HG02763 (cell line): ENCODE results near the gene NTRK3.

Source experiments
- ATAC-seq: cut with Tn5 transposase; IDR thresholded peaks from one replicate; pipeline ENCODE4 v1.9.1; 2021; ENCODE audit warnings: mild to moderate bottlenecking, moderate library complexity; ENCODE audit not compliant: unreplicated experiment

The NTRK3 gene

GRCh38 chr15:87949575-87950223, 306.8 kb downstream of the NTRK3 start:
- no peak for ATAC-seq

- ATAC-seq = no peak
Measured at GRCh38 chr15:87949151-87949574, 307.4 kb downstream of the NTRK3 start.

- ATAC-seq = no peak
Measured at GRCh38 chr15:87947560-87947959, 309.0 kb downstream of the NTRK3 start.

DNA sequence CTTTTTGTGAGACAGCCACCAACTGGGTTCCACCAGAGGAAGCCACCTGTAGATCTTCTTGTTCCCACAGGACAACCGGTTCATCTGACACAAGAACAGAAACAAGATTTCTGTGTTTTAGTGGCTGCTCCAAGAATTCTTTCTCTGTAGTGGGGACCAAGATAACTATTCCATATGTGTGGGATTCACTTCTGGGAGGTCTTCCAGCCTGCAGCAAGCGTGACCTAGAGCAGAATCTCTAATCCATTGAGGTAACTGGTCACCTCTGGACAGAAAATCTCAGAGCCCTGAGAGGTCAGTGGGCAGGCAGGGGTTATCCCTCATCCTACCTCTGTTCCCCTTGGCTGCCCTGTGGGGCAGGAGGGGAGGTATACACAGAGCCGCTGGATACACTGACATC, 311.3 kb downstream of the NTRK3 start:
- no peak for ATAC-seq

- no peak for ATAC-seq
Measured at GRCh38 chr15:87944691-87945090, 311.8 kb downstream of the NTRK3 start.

DNA sequence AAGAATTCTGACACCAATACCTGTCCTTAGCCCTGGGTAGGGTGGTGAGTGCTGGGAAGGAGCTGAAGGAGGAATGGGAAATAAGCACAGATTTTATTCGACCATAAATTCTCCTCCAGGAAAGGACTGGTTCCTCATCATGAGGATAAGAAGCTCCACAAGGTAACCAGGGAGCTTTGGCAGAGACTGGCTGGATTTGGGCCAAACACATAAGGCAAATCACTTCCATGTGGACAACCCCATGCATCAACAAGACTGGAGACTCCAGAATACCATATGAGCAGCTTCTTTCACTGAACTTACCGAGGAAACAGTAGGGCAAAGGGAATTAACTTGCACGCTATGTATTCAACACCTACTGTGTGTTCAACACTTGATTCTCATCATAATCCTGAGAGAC, 312.5 kb downstream of the NTRK3 start:
- ATAC-seq = no peak

DNA sequence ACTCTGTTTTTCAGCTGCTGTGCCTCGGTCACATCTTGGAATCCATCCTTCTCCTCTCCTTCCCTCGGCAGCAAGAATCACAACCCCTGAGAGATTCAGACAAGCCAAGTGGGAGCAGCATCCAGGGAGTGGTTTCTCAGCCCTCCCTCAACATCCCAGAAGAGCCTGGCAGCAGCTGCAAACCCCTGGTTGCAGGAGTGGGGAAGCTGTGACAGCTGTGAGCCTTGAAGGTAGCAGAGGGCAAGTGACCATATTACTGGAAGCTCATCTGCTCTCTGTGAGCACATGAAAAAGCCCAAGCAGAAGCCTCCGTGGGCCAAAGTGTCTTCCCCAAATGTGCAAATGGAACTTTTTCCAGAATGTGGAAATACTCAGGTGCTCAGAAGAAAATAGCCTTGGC, 312.9 kb downstream of the NTRK3 start:
- no peak for ATAC-seq

DNA sequence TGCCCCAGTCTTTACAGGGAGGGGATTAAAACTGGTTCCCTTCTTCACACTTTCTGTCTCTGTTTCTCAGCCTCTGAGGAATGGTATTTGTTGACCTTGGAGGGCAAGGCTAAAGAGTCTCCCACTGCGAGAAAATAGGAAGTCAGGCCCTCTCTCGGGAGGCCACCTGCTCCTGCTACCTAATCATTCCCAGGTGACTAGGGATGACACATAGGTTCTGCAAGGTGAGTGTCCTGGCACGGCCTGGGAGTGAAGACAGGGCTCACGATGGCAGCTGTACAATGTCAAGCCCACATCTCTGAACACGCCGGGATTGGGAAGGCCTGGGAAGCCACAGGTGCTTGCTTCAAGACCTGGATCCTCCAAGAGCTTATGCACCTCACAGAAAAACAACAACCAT, 314.2 kb downstream of the NTRK3 start:
- ATAC-seq = no peak

GRCh38 chr15:87941606-87942005, 314.9 kb downstream of the NTRK3 start:
- no peak for ATAC-seq

DNA sequence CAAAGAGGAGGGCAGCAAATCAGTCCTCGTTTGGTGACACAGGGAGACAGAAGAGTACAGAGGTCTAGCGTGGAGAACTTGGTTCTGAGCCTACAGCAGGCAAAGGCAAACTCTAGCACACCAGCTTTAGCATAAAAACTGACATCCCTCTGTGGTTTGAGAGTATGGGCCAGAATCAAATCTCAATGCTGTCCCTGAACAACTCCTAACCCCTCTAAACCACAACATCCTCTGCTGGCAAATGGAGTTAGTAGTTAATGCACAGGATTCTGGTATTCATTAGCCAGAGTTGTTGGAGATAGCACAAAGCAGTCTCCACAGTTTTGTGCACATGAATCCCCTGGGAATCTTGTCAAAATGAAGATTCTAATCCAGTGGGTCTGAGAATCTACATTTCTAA, 315.8 kb downstream of the NTRK3 start:
- no peak for ATAC-seq

- ATAC-seq = no peak
Measured at GRCh38 chr15:87939848-87940457, 316.6 kb downstream of the NTRK3 start.

- ATAC-seq = no peak
Measured at GRCh38 chr15:87938031-87938430, 318.5 kb downstream of the NTRK3 start.

DNA sequence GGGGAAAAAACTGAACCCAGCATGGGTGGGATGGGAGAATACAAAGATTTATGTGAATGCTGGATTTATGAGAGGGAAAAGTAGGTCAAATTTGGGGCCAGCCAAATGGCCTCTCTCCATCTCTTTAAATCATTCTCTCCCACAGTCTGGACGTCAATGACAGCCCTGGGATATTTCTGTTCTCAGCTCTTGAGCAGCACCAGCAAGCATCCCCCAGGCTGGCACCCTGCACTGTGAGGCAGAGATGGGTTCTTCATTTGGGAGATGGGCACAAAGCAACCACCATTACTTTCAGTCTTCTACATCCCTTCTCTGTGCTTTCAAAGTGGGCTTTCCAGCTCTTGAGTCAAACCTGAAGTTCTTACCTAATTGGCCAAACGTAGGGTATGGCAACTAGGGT, 321.0 kb downstream of the NTRK3 start:
- ATAC-seq = no peak

- ATAC-seq = no peak
Measured at GRCh38 chr15:87931584-87931983, 325.0 kb downstream of the NTRK3 start.

DNA sequence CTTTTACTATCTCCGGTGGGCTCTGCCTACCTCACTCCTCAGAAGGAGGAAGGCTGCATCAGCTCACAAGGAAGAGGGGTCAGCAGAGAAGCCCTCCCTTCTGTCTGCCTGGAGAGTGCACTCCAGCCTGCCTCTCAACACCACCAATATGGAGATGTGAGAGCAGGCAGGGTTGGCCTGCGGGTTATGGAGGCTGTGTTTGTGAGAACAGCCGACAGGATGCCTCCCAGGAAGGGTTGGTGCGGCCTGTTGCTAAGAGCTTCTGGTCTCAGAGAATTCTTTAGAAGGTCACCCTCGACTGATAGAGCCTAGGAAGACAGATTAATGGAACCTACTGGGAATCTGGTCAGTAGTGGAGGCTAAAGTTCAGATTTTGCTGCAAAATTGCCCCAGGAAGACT, 326.1 kb downstream of the NTRK3 start:
- ATAC-seq = no peak

GRCh38 chr15:87929841-87930240, 326.7 kb downstream of the NTRK3 start:
- ATAC-seq = no peak

DNA sequence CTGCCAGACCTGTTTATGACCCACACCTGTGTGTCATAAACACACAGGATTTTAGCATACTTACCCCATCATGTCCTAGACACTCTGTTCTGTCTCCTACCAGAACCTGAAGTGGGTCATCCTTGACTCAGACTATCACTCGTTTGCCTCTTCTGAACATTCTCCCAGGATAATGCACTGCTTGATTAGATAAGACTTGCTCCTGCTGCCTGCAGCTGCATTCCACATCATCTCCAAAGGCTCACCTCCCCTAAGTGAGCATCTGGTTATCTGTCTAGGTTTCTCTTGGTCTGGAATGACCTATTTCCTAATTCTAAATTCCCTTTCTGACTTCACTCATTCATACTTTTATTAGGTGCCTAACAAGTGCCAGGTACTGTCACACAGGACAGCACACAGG, 332.1 kb downstream of the NTRK3 start:
- no peak for ATAC-seq

- ATAC-seq = no peak
Measured at GRCh38 chr15:87919064-87919463, 337.5 kb downstream of the NTRK3 start.

GRCh38 chr15:87917480-87917879, 339.1 kb downstream of the NTRK3 start:
- no peak for ATAC-seq

DNA sequence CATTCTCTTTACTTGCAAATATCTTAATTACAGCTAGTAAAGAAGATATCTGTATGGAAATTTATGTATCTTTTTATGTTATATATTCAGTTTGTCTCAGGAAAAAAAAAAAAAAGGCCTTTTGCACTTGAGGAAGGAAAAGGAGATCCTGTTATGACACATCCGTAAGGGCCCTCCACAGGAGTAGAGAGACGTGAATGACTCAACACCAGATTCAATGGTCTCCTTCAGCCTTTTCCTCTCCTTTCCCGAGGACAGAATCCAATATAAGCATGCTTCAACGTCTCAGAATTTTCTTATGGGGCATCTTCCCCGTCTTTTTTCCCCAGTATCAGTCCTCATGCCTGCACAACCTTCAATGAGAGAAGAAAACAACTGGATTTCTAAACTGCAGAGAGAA, 340.3 kb downstream of the NTRK3 start:
- ATAC-seq = no peak

GRCh38 chr15:87910301-87910700, 346.2 kb downstream of the NTRK3 start:
- ATAC-seq = no peak

DNA sequence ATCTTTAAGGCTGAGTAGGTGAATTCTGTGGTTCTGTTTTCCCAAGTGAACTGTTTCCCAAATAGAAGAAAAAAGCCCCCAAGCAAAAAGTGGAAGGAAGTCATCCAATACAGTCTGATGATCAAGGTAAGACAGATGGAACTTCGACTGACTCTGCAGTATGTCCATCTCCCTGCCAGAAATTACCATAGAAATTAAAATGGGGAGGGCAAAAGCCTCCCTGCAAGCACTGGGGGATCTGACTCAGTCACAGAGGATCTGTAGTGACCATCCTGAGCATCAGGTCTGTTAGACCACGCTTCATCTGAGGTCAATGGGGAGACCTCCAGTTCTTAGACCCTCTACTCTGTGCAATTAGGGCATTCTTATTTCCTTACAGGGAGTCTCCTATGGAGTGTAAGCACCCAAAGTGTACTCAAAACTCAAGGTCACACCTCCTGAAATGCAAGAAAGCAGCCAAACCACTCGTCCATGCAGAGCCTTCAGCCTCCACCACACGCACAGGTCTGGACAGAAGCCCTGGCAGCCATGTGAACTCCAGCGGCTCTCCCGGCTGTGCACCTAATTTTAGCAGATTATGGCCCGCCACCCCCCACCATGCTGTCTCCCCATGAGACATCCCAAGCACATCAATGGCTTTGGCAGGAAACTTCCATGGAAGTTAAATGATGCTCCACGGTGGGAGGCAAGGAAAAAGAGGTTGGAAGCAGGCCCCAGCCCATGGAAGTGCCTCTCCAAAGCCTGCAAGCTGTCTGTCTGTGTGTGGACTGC, 348.7 kb downstream of the NTRK3 start:
- no peak for ATAC-seq
